HL-60/S4 treated with retinoic acid at 250 ng/mL for 4 days and 3 days (cell line): ENCODE results near the gene SALL3.
"Not testable (repeated sequence)": the region's sequence is repeated elsewhere in the genome, so short reads cannot be mapped to it uniquely, and the experiment has no call there.

Source experiments
- in situ Hi-C: fragments of 300-500 bp; cut with MboI; formaldehyde crosslinking; loops from 2 replicates; pipeline ENCODE4 v1.7.0; 2022; ENCODE audit warnings: low sequenced_read_pairs

SALL3 gene

GRCh38 chr18:78979730-78980278 lies at the start of gene SALL3:
TSS of gene SALL3 (plus strand) at chr18:78979818. CDS start at chr18:78980275, 457 bp downstream.
- in situ Hi-C loops: no loop called here

DNA sequence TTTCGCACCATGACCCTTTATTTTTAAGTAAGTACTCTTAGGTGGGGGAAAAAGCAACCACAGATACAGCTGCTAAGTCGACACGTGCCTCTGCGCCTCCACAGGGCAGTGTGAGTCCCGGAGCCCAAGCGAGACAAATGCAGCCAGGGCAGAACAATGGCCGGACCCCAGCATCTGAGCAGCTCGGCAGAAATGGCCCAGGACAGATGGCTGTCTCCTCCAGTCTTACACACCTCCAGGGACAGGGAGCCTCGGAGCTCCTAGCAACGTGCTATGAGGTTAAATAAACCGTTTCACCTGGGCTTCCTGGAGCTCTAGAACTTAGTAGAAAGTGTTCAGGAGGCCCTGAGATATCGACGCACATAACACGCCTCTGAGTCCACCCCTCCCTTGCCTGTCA lies 47.3 kb upstream of the SALL3 start:
- in situ Hi-C loops: no loop called here

- in situ Hi-C loops: no loop called here
Observed at GRCh38 chr18:78934003-78934402, 45.6 kb upstream of the SALL3 start.

GRCh38 chr18:78934551-78935225 lies 44.9 kb upstream of the SALL3 start:
- in situ Hi-C loops: no loop called here

GRCh38 chr18:78935406-78935805 lies 44.2 kb upstream of the SALL3 start:
- in situ Hi-C loops: no loop called here

- in situ Hi-C loops: no loop called here
Observed at GRCh38 chr18:78936251-78937005, 43.2 kb upstream of the SALL3 start.

GRCh38 chr18:78937166-78937565 lies 42.5 kb upstream of the SALL3 start:
- in situ Hi-C loops: no loop called here

GRCh38 chr18:78939105-78939504 lies 40.5 kb upstream of the SALL3 start:
- in situ Hi-C loops: no loop called here

- in situ Hi-C loops: no loop called here
Observed at GRCh38 chr18:78939734-78940494, 39.7 kb upstream of the SALL3 start.

DNA sequence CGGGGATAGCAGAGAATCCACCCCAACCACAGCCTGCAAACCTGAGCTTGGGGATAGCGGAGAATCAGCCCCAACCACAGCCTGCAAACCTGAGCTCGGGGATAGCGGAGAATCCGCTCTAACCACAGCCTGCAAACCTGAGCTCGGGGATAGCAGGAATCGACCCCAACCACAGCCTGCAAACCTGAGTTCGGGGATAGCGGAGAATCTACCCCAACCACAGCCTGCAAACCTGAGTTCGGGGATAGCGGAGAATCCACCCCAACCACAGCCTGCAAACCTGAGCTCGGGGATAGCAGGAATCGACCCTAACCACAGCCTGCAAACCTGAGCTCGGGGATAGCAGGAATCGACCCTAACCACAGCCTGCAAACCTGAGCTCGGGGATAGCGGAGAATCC lies 37.4 kb upstream of the SALL3 start:
- in situ Hi-C loops: not testable (repeated sequence)

DNA sequence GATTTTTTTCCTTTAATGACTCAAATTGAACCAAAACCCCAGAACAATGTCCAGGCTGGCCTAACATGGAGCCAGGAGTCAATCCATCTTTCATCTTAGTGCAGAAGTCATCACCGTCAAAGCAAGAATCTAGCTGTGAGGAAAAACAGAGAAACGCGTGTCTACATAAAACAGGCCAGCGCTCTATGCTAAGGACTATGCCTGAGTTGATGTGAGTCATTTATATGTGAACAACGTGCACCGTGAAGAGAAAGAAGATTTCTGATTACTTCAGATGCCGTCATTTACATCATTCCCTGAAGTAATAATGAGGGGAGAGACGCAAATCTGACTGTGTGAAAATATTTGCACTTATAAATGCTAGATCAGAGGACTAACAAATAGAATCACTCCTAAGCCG lies 34.0 kb upstream of the SALL3 start:
- in situ Hi-C loops: no loop called here

DNA sequence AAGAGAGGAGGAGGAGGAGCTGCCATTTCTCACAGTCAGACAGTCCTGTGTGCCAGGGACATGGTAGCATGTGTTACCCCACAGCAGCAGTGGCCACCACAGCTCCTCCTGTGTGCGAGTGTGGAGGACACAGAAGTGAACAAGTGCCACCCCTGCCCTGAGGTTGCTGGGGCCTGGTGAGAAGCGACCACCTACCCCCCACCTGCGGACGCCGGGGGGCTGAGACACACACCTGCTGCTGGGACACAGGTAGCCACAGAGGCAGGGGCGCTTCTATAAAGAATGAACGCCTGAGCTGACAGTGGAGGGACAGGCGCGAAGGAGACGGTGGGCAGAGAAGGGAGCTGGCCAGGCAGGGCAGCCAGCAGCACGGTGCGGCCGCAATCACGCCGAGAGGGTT lies 32.3 kb upstream of the SALL3 start:
- in situ Hi-C loops: no loop called here

DNA sequence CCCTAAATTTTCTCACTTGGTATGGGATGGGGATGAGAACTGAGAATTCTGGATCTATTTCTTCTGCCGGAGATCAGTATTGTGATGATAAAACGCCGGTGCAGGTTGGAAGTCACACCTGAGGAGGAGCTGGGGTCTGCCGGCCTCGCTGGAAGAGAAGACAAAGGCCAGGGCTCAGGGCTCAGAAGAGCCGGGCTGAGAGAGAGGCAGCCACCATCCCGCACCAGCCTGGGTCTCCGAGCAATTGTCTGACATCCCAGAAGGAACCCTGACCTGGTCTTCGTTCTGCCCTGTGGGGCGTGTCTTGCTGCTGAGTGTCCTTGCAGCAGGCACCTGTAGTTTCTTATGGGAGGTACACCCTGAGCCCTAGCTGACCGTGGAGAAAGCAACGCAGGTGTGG lies 31.4 kb upstream of the SALL3 start:
- in situ Hi-C loops: no loop called here

DNA sequence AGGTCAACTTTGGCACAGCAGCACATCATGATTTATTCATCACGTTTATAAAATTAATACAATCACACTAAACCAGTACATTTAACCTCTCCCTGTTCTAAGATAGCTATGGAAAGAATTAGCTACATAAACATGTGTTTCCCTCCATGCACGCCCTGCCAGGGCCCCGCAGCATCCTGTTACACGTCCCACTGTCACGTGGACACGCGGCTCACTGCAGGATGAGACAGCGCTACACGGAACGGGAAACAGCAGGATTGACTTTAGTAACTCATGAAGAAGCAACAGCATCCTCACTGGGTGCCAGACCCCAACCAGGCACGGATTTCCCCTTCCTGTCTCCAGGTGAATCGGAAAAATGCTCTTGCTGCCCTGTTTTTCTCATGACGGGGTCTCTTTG lies 30.9 kb upstream of the SALL3 start:
- in situ Hi-C loops: no loop called here

DNA sequence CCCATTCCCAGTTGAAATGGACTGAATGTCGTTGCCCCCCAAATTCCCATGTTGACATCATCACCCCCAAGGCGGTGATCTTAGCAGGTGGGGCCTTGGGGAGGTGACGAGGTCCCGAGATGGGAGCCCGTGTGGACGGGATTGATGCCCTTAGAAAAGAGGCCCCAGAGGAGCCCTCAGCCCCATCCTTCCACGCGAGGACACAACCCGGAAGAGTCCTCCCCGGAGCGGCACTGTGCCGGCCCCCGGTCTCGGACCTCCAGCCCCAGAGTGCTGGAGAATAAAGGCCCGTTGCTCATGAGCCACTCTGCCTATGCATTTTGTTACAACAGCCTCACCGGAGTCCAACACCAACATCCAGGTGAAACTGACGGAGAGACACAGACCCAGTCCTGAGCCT lies 30.4 kb upstream of the SALL3 start:
- in situ Hi-C loops: no loop called here

- in situ Hi-C loops: no loop called here
Observed at GRCh38 chr18:78950386-78950785, 29.2 kb upstream of the SALL3 start.

GRCh38 chr18:78953566-78953965 lies 26.1 kb upstream of the SALL3 start:
- in situ Hi-C loops: no loop called here

DNA sequence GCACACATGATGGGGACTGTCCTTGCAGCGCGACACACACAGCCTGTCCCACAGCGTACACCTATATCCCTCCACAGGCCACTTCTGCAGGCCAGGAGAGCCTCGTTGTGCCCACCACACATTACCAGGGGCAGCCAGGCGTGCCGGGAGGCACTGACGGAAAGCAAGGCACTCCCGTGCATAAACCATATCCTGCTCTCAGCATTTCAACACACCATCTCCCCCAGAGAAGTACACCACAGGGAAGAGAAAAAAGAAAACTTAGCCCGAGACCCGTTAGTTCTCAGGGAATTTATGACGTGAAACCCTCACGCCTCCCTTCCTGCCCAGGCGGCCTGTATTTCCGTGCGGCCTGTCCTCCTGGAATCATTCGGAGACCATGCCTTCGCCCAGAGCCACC lies 24.6 kb upstream of the SALL3 start:
- in situ Hi-C loops: no loop called here

GRCh38 chr18:78957140-78957539 lies 22.5 kb upstream of the SALL3 start:
- in situ Hi-C loops: no loop called here

GRCh38 chr18:78960709-78961108 lies 18.9 kb upstream of the SALL3 start:
- in situ Hi-C loops: no loop called here

DNA sequence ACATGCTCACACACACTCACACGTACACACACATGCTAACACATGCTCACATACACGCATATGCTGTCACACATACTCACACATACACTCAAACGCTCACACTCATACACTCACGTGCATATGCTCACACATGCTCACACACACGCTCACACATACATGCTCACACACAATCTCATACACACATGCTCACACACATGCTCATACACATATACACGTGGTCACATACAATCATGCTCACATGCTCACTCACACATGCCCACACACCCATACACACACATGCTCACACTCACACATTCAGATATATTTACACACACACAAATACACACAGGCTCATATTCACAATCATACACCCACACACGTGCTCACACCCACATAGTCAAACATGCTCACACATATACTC lies 17.5 kb upstream of the SALL3 start:
- in situ Hi-C loops: no loop called here

GRCh38 chr18:78964727-78965126 lies 14.9 kb upstream of the SALL3 start:
- in situ Hi-C loops: not testable (repeated sequence)
